CD4-positive, alpha-beta T cell treated with Interleukin-1 beta for 1 hour (primary cell): ENCODE measurements around the gene RANBP10.
A peak's percentile ranks its signal among the peaks of the same experiment; 100 is the strongest.

ENCODE experiments used
- DNase-seq, 2 donors: peaks; one replicate each; pipeline ENCODE4 v3.0.0-alpha.2; 2020 to 2022

The RANBP10 gene

DNA sequence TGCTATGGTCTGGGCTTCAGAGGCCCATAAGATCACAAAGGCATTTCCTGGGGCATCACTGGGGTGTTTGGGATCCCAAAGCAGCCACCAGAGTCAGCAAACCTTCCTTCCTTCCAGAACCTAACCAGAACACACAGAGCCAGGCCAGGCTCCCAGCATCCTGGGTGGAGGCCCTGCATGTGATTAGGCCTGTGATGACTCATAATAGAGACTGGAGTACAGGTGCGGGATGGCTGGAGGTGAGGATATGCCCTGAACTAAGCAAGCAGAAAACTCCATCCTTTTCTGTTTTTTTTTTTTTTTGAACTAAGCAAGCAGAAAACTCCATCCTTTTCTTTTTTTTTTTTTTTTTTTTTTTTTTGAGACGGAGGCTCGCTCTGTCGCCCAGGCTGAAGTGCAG, 69.5 kb downstream of the RANBP10 start:
- no peak for DNase-seq

DNA sequence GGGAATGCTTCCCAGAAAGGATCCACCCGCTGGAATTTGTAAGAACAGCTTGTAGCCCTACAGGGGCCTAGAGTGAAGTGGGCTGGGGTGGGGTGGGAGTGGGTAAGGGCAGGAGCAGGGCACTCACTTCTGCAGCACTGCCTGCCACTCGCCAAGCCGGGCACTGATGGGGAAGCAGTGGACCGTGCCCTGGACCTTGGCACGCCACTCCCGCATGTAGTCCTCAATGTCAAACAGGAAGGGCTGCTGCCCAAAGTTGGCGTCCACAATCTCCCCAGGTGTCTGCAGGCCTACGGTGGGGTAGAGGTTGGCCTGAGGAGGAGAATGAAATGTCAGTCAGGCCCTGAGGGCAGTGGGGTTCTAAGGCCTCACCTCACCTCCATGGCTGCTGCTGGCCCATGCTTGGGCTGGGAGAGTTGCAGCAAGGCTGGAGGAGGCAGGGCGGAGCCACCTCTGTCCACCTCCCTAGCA, 71.6 kb downstream of the RANBP10 start:
- no peak for DNase-seq

DNA sequence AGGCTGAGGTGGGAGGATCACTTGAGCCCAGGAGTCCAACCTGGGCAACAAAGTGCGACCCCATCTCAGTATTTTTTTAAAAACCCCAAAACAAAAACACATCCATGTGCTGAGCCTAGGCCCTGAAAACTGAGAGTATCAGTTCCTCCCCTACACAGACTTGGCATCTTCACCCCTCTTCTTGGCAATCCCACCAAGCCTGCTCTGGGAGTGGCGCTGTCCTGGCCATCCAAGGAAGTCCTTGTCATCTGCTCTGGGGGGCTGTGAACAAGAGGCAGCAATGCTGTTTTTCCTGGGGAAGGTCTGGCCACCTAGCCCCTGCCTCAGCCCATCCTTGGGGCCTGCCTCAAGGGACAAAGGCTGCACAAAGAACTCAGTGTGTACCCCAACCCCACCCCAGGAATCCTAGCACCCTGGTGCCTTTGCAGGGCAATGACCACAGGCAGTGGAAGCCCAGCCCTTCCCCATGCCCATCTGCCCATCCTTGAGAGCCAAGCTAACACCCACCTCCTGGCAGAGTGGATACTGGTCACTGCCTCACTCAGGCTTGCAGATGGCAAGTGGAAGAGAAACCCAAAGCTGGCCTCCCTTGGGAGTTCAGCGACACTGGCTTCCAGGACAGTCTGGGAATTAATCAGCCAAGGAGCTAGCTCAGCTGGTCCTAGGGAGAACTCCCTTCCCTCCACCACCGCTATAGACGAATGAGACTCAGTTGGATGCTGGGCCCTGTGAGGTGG, 72.5 kb downstream of the RANBP10 start:
- no peak for DNase-seq

DNA sequence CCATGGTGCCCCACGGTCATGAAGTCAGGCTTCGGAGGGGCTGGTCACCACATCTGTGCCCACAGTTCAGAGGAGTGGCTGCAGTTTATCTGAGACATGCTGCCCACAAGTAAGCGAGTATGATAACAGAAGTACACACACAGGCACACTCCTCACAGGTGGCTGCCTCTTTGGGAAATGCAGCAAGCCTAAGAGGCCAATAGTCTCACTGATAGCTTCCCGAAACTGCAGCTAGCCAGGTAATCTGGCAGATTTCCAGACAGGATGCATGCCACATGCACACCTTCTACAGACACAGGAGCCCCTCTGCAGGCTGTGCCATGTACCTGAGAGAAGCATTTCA, 74.6 kb downstream of the RANBP10 start:
- DNase-seq = no peak

DNA sequence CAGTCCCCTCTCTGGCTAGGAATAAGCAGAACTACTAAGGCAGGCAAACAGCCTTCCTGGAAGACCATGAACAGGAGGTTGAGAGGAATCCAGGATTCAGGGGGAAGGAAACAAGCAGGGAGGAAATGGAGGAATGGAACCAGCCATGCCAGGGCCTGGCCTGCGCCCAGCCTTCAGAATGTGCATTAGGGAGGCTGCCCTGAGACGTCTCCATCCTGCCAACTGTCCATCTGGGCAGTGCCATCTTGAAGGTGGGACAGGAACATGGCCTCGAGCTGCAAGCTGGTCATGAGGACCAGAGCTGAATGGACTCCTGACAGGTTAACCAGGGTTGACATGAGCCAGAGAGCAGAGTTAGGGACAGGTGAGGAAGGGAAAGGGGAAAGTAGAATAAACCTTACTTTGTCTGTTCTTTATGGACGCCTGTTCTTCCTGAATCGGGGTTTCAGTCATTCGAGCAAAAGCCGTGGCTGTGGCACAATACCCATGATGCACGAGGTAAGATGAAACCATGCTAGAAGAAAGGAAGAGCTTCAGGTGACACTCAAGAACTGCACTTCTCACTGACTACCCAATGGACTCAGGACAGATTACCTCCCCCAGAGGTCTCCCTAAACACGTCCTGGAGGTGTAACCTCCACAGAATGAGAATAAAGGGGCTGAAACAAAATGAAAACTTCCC, 75.1 kb downstream of the RANBP10 start:
- no peak for DNase-seq

DNA sequence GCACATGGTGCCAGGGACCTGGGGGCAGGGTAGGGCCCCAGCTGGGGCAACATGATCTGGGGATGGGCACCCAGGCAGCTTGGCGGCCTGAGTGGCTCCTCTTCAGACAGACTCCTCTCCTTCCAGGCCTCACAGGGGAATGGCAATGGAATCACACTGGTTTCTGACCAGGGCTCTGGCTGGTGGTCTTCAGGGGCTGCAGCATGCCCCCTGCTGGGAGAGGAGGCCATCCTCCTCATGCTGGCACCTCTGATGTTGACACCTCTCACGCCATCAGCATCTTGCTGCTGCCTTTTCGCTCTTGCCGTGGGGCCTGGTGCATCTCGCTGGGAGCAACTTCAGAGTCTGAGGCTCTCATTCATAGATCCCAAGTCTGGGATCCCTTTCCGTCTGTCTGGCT, 76.0 kb downstream of the RANBP10 start:
- DNase-seq = no peak

DNA sequence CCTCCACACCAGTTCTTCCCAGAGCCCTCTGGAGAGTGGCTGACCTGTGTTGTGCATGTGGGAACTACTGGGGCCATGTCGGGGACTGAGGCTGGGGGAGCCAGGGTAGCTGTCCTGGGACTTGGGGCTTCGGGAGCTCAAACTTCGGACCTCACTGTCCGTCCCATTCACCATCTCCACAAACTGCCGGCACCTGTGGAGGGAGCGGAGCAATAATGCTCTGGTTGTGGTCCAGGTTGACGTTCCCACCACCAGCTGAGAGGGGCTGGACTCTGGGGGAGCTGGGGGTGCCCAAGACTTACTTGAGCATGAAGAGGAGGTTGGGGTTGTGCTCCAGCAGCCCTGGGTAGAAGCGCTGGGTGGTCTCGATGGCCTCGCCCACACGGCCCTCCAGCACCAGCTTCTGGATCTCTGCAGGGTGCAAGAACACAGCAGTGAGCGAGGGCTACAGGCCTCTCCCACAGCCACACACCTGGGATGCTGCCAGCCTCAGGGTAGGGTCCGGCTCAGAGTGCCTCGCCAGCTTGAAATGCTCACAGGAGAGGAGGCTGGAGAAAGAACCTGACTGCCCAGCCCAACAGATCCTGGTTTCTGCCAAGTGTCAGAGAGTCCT, 76.6 kb downstream of the RANBP10 start:
- no peak for DNase-seq

DNA sequence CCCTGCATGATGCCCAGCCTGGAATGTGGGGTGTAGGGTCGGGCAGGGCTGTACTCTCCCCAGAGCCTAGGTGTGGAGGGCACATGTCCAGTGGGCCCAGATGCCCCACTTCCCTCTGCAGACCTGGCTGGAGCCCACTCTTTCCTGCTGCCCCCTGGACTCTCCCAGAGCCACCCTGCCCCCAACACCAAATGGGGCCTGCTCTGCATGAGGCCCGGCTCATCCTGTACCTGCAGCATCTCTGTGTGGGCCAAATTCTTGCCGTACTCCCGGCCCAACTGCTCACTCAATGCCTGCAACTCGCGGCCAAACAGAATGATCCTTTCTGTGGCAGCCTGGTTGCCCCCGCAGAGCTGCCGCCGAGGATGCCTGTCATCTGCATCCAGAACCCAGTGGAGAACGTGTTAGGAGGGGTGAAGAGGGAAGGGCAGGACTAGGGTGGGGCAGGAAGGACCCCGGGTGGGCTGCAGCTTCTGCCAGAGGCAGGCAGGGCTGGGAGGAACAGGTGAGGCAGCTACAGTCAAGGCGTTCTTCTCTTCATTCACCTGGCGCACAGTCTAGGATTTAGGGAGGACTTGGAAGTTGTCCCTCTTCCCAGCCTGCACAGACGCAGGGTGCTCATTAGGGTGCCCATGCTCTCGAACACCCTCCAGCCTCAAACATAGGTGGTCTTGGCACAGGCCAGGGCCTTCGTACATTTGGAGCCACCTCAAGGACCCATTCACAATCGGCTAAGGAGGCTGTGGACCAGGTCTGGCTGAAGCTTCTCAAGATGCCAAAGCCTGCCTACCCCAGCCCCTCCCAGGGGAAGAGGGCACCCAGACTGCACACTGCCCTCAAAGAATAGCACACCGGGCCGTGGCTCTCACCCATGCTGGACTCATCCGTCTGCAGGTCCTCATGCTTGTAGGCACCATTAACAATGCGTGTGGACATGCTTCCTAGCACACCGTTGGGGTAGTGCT, 78.6 kb downstream of the RANBP10 start:
- DNase-seq = no peak

DNA sequence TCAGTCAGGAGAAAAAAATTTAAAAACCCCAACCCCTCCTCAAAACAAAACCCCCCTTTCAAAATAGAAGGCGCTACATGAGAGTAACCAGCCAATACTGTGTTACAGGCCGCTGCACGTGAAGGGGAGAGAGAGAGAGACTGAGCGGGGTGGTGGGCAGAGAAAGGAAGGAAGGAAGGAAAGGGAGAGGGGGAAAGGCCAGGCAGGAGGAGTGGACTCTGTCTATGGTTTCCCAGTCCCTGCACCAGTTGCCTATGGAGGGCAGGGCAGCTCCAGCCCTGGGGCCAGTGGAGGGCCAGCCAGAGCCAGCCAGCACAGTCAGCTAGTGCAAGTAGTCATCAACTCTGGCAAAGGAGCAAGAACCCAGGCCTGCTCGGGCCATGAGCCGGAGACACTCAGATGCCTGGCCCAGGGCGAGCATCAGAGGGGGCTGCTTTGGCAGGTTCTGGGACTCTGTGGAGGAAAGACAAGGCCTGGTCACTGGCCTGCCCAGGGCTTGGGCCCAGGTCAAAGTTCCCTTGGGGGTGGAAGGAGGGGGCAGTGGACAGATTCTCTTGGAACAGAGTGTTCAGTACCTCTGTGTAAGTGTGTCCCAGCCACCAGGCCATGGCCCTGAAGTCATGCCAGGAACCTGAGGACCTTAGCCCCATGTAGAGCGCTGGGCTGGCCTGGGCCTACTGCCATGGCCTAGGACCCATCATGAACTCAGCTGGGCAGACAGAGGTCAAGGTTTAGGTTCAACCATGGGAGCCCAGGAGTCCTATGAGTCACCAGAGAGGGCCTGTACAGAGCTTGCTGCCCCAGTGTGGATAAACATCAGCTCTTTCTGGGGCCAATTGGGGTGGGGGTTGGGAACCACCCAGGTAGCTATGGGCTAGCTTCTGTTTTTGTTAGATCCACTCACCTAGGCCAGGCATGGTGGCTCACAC, 80.0 kb downstream of the RANBP10 start:
- no peak for DNase-seq

DNA sequence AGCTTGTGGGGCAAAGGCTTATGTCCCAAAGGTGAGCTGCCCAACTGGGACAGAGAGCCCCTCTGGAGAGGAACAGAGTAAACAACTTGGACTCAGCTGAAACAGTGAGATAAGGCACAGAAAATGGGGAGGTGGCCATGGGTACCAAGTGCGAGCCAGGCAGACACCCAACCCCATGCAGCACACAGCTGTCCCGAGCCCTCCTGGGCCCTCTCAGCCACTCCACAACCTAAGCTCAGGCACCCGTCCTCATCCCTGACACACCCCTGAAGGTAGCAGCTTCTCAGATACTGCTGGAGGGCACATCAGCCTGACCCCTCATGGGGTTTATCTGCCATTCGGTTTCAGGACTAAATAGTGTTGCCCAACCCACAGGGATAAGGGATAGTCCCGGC, 82.5 kb downstream of the RANBP10 start:
- no peak for DNase-seq

DNA sequence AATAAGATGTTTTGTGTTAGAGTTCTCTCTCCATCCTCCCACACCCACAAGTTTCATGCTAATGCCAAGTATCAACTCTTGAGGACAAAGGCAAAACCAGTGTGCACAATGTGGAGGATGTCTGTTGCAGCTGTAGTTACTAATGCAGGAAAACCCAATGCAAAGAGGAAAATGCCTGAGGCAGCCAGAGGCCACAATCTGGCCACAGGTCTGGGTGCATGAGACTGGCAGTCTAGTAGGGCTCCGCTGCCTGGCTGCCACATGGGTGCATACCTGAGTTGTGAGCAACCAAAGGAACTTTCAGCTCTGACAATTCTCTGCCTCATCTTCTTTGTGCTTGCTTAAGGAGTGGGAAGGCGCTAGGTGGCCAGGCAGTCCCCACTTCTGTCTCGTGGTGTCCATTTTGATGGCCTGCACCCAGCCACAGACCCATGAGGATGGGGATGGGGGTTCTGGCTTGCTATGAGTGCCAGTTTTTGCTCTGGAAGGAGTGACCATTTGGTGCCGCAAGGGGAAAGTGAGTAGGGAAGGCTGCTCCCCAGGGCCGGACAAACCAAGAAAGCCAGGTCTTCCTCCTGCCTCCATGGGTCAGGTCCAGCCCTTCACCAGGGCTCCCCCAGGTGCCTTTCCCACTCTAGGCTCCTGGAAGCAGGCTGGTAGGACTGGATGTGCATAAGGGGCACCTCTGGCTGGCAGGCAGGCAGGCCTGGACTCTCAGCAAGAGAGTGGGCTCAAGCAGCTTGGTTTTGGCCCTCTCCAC, 83.0 kb downstream of the RANBP10 start:
- DNase-seq = no peak

DNA sequence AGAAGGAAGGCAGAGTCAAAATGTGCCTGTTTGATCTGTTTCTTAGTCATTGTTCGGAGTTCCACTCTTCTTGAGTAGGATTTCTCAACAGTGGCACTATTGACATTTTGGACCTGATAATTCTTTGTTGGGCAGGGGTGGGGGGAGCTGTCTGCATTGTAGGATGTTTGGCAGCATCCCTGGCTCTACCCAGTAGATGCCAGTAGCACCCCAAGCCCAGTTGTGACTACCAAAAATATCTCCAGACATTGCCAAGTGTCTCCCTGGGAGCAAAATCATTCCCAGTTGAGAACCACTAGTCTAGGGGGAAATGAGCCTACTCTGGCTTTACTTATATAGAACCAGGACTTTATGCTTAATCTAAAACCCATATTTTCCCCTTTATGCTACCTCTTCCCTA, 86.1 kb downstream of the RANBP10 start:
- DNase-seq = no peak

DNA sequence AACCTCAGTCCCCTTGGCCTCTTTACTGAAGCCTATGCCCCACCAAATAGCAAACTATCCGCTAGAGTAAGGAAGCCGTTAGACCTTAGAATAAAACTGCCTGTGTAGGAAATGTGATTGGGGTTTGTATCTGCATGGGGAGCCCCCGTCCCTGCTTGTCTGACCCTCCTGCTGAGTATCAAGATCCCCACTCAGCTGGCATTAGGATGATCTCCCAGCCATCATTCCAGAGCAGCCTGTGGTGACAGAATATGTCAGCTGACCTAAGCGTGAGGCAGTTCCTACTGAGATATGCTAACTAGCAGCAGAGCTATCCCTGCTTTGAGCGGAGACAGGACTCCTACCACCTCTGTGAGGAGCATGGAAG, 86.6 kb downstream of the RANBP10 start:
- peak in 1 of 2 donors; percentile 26 for DNase-seq

DNA sequence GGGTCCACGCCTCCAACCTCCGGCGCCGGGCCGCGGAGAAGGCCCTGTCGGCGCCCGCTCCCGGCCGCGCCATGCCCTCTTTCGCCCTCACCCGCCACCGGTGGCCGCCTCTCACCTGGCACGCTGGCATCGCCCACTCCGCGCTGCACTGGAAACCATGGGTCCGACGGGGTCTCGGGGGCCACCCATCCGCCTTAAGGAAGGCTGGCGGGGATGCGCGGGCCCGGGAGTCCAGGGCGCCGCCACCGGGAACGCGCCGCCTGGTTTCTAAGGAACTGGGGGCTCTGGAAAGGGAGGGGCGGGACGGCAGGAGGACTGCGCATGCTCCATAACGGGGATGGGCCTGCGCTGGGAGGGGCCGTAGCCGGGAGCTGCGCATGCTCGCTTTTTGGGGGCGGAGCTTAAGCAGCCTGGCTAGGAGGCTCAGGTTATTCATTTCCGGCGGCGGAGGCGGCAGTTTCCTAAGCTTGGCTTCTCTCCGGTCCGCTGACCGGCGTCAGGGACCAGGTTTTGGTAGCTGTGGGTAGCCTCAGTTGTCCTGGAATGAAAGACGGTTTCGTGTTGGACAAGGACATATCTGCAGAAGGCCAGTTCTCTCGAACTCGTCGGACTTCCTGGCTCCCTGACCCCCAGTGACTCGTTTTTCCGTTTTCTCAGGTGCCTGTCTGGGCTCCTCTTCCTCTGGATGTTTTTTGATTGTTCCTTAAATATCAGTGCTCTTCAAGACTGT, 87.1 kb downstream of the RANBP10 start, which contains the start of gene GFOD2:
GFOD2 (minus strand) TSS at position 269 of the 730 bp plus-strand sequence. CDS start 33,601 bp downstream, outside the sequence.
- peak; percentile 95 to 96 for DNase-seq

DNA sequence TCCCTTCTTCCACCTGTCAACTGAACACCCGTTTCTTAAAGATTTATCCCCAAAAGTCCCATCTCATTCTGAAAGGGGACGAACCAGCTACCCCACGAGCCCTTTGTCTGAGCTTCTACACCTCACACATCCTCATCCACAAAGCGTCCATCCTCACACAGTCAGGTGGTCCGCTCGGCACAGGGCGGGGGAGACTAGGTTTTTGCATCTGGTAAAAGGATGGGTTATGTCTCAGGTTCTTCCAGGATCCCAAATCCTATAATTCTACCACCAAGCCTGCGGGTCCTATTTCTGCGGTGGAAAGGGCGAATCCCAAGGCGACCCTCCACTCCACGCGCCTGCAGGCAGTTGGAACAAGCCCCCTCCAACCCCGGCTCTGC, 87.7 kb downstream of the RANBP10 start:
- DNase-seq = no peak

DNA sequence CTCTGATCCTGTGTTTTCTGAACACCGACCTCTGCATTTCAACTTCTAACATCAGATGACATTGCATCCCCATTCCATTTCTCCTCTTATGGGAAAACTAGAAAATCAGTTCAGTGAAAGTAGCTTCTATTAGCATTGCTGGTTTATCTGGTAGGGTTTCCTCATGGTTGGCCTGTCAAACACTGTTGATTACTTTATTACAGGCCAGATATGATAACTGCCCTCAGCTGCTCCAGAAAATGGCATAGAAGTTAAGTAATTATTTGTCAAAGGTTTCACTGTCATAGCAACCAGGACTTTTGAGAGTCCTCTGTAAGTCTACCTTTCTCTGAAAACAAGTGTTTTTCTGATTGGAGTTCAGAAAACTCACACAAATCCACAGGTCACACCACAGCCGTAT, 90.3 kb downstream of the RANBP10 start:
- no peak for DNase-seq

DNA sequence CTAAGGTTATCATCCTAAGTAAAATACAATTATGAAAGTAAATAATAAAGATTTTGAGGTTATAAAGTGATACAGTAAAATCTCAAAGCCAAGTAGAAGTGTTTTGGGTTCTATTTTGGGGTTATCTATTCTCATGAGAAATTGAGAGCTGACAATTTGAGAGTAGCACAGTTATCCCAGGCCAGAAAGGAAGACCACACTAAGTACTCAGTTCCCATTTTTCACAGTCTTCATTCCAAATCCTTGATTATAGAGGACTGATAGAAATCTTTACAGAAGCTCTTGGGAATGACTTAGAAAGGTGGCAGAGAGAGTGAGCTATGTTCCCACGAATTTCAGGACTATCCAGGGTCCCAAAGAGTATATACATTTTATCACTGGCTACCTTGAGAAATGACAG, 91.8 kb downstream of the RANBP10 start:
- no peak for DNase-seq

DNA sequence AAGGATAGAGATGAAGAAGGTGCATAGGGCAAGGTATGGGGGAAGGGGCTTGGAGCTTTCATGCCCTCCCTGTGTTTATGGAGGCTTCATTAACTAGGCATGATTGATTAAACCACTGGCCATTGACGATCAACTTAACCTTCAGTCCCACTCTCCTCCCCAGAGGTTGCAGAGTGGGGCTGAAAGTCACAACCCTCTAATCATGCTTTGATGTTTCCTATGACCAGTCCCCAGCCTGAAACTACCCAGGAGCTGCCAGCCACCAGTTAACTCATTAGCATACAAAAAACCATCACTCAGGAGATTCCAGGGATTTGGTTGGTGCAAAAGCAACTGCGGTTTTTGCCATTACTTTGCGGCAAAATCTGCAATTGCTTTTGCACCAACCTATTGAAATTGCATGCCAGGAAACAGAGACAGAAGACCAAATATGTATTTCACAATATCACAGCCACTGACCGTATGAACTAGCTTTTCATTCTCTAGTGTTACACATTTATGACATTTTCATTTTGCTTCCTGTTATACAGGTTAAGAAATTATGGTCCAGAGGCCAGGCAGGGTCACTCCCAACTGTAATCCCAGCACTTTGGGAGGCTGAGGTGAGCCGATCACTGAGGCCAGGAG, 92.6 kb downstream of the RANBP10 start:
- DNase-seq = no peak

DNA sequence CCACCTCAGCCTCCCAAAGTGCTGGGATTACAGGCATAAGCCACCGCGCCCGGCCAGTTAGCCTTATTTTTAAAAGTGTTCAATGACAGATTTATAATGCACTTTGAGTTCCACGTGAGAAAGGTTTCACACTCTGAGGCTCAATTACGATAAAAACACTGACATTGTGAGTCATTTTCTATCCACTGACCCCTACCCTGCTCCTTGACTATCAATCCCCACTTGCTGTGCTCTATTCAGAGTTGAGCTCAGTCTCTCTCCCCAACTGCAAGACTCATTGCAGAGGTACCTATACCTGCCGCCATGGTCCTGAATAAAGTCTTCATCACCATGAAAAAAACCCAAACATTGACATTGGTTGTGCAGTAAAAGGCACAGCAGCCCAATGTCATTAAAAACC, 95.8 kb downstream of the RANBP10 start:
- DNase-seq = no peak

DNA sequence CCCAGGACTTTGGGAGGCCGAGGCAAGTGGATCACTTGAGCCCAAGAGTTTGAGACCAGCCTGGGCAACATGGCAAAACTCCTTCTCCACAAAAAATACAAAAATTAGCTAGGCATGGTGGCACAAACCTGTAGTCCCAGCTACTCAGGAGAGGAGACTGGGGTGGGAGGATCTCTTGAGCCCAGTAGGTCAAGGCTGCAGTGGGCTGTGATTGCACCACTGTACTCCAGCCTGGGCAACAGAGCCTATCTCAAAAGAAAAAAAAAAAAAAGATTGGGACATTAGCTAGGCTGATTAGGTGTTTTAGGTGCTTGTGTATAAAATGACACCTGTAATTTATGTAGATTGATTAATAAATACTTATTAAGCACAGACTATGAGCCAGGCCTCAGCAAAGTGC, 97.3 kb downstream of the RANBP10 start:
- no peak for DNase-seq
